Subcutaneous abdominal adipose tissue (tissue), 5 donors: ENCODE results near the gene KDM1A.

ENCODE experiments used
- H3K27ac ChIP-seq: one replicate; pipeline ENCODE4 v1.7.0; 2013; ENCODE audit warnings: low read depth, mild to moderate bottlenecking, inconsistent platforms, low read length, moderate library complexity
- H3K27me3 ChIP-seq, 5 donors: one replicate each; pipeline ENCODE4 v1.7.0; 2013; ENCODE audit warnings: low read length in 5 of 5, inconsistent platforms in 1 of 5; ENCODE audit not compliant: control insufficient read depth in 5 of 5, insufficient read depth in 4 of 5
- H3K36me3 ChIP-seq, 5 donors: one replicate each; pipeline ENCODE4 v1.7.0; 2013; ENCODE audit warnings: low read length in 5 of 5; ENCODE audit not compliant: control insufficient read depth in 5 of 5, insufficient read depth in 5 of 5
- H3K4me1 ChIP-seq, 5 donors: one replicate each; pipeline ENCODE4 v1.7.0; 2013; ENCODE audit warnings: low read length in 5 of 5, mild to moderate bottlenecking in 3 of 5, moderate library complexity in 1 of 5; ENCODE audit not compliant: control insufficient read depth in 5 of 5, insufficient read depth in 5 of 5
- H3K4me3 ChIP-seq, 5 donors: one replicate each; pipeline ENCODE4 v1.7.0; 2013; ENCODE audit warnings: low read length in 5 of 5, low read depth in 1 of 5
- H3K9ac ChIP-seq, 5 donors: one replicate each; pipeline ENCODE4 v1.7.0; 2013; ENCODE audit warnings: low read length in 5 of 5, mild to moderate bottlenecking in 4 of 5, moderate library complexity in 3 of 5
- H3K9me3 ChIP-seq, 5 donors: one replicate each; pipeline ENCODE4 v1.7.0; 2013; ENCODE audit warnings: low read length in 5 of 5; ENCODE audit not compliant: control insufficient read depth in 5 of 5
- donor health status: healthy.
- donor health status: healthy.
- donor health status: healthy.
- donor health status: healthy.
- donor health status: healthy.

The KDM1A gene

DNA sequence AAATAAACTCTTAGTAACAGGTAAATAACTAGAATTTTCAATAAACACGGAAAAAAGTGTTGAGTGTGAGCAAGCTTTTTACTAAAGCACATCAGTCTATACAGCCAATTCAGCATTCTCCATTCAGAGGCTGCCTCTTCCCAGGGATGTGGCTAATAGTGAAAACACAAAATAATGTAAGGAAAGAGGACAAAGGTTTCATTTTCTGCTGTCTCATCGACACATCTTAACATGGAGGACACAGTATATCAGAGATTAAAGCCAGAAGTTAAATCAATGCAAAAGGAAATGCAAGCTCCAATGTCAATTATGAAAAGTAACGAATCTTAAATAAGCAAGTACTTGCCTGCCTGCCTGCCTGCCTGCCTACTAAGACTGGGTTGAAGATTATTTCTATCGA is 106.2 kb downstream of the KDM1A start:
- no peak overlapping the region for H3K27ac ChIP-seq

DNA sequence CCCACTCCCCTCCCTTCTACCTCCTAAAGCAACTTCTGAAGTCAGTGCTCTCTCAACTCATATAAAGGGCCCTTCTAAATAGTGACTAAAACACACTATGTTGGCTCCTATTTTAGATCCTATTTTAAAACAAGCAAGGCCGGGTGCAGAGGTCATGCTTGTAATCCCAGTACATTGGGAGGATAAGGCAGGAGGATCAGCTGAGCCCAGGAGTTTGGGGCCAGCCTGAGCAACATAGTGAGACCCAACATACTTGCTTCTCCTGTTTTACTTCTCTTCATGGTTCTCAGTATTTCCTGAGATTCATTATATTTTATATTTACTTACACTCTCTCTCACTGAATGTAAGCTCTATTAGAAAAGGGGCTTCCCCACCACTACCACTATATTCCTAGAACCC is 106.9 kb downstream of the KDM1A start:
- H3K4me1 ChIP-seq = peaks cover 3 to 44% (median 34%) of the 10 kb centered on the region in 5 donors
- no peak overlapping the region for H3K9ac ChIP-seq
- H3K27ac ChIP-seq = peak overlapping the region; percentile 22
- no peaks in the 10 kb centered on the region for H3K27me3 ChIP-seq
- no peaks in the 10 kb centered on the region for H3K9me3 ChIP-seq
- no peak overlapping the region for H3K4me3 ChIP-seq
- H3K36me3 ChIP-seq = no peaks in the 10 kb centered on the region

More for the DNA sequence above, 106.2 kb downstream of the KDM1A start:
- Histone ChIP-seq H3K4me3 (no peak overlapping the region), H3K27me3 (no peaks in the 10 kb centered on the region), H3K9me3 (no peaks in the 10 kb centered on the region), H3K36me3 (no peaks in the 10 kb centered on the region), H3K4me1 (peaks cover 3 to 46% (median 33%) of the 10 kb centered on the region in 5 donors), H3K9ac (no peak overlapping the region)

DNA sequence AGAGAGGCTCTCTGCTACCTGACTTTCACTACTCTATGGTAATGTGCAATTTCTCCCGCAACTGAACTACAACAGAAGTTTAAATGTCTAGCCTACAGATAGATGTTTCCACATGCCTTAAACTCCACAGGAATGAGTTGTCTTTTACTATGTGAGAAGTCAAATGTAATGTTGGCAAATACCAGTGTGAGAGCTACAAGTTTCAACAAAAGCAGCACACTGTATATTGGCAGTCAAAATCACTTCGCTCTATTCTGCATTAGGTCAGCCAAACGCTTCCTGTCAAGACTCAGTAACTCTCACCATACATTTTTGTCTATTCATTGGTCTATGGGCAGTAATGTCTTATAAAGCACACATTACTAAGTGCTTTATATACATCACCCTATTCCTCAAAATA is 107.5 kb downstream of the KDM1A start:
- H3K4me1 ChIP-seq = peaks cover 3 to 40% (median 33%) of the 10 kb centered on the region in 5 donors
- no peaks in the 10 kb centered on the region for H3K27me3 ChIP-seq
- no peaks in the 10 kb centered on the region for H3K36me3 ChIP-seq
- H3K9me3 ChIP-seq = no peaks in the 10 kb centered on the region
- H3K4me3 ChIP-seq = no peak overlapping the region
- peak overlapping the region; percentile 22 for H3K27ac ChIP-seq
- H3K9ac ChIP-seq = no peak overlapping the region

DNA sequence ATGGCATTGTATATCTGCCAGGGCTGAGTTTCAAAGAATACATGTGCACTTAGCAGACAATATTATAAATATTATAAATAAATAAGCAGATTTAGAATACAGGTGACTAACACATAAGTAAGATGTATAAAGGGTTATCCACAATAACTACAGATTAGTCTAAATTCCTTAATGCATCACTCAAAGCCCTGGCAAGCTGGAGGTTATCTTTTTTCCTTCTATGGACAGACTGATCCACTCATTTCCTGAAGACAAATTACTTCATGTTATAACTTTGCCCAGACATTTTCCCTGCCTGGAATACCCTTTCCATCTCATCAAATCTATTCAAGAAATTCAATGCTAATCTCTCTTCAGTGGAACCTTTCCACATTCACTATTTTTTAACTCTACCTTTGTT is 110.6 kb downstream of the KDM1A start:
- H3K9me3 ChIP-seq = no peaks in the 10 kb centered on the region
- no peak overlapping the region for H3K9ac ChIP-seq
- no peak overlapping the region for H3K4me3 ChIP-seq
- no peaks in the 10 kb centered on the region for H3K36me3 ChIP-seq
- H3K27me3 ChIP-seq = no peaks in the 10 kb centered on the region
- H3K27ac ChIP-seq = no peak overlapping the region
- peaks cover 0 to 18% (median 16%) of the 10 kb centered on the region in 5 donors for H3K4me1 ChIP-seq

DNA sequence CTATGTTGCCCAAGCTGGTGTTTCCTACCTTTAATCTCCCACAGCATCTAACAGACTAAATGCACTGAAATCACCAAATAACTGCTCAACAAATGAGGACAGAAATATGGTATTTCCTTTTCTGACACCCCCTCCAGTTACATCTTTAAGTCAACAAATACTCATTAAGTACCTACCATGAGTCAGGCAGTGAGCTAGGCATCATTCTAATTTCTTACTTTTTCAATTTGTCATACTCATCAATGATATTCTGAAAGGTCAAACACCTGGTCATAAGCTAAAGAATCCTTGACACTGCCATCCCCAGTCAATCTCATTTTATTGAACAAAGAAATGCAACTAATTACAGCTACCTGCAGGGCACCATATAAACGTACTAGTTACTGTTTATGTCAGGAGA is 112.8 kb downstream of the KDM1A start:
- H3K9me3 ChIP-seq = no peaks in the 10 kb centered on the region
- no peak overlapping the region for H3K27ac ChIP-seq
- H3K4me3 ChIP-seq = no peak overlapping the region
- no peaks in the 10 kb centered on the region for H3K27me3 ChIP-seq
- no peak overlapping the region for H3K9ac ChIP-seq
- peaks cover 0 to 4% (median 3%) of the 10 kb centered on the region in 5 donors for H3K4me1 ChIP-seq
- no peaks in the 10 kb centered on the region for H3K36me3 ChIP-seq
